Fibroblast of pulmonary artery (primary cell): ENCODE data around the gene AFAP1L2.

Experiments
- DNase-seq: peaks from one replicate; pipeline ENCODE4 v3.0.0-alpha.2; 2010; ENCODE audit warnings: low read depth
- H3K4me3 ChIP-seq: replicated peaks from 2 replicates; pipeline ENCODE4 v1.5.1; 2011; ENCODE audit warnings: low read depth, mild to moderate bottlenecking, control low read depth, low read length, moderate library complexity
- CTCF ChIP-seq: IDR thresholded peaks from 2 replicates; pipeline ENCODE4 v1.5.1; 2011; ENCODE audit warnings: mild to moderate bottlenecking, control low read depth, low read length, inconsistent platforms; ENCODE audit errors: missing control alignments

AFAP1L2 gene

GRCh38 chr10:114363745-114364454, 40.4 kb downstream of the AFAP1L2 start:
- DNase-seq = no peak
- H3K4me3 ChIP-seq = no peak overlapping the region
- TF ChIP-seq CTCF = no peak

GRCh38 chr10:114362826-114363355, 41.4 kb downstream of the AFAP1L2 start:
- no peak for TF ChIP-seq CTCF
- DNase-seq = no peak
- no peak overlapping the region for H3K4me3 ChIP-seq

GRCh38 chr10:114359953-114360345, 44.4 kb downstream of the AFAP1L2 start:
- DNase-seq = no peak
- H3K4me3 ChIP-seq = no peak overlapping the region

GRCh38 chr10:114359041-114359952, 45.0 kb downstream of the AFAP1L2 start:
- DNase-seq = no peak
- H3K4me3 ChIP-seq = no peak overlapping the region
- no peak for TF ChIP-seq CTCF

More at GRCh38 chr10:114359953-114360345, 44.4 kb downstream of the AFAP1L2 start:
- no peak for TF ChIP-seq CTCF

GRCh38 chr10:114357515-114357996, 46.7 kb downstream of the AFAP1L2 start:
- no peak overlapping the region for H3K4me3 ChIP-seq
- no peak for TF ChIP-seq CTCF
- DNase-seq = no peak

- no peak for TF ChIP-seq CTCF
- H3K4me3 ChIP-seq = no peak overlapping the region
- DNase-seq = no peak
Observed at GRCh38 chr10:114356751-114357514, 47.4 kb downstream of the AFAP1L2 start.
